Measurements from ENCODE around the gene SCYGR6.
A peak's percentile ranks its signal among the peaks of the same experiment; 100 is the strongest.

SCYGR6 gene

GRCh38 chr2:227724394-227725039, at the start of gene SCYGR6:
Gene SCYGR6, minus strand, starts transcription at chr2:227724757. Its CDS starts 0 bp downstream, at chr2:227724757.
- no peaks in the 10 kb centered on the region for H3K4me1 ChIP-seq (ENCODE audit: insufficient read depth, low read length, severe bottlenecking)
- H3K4me2 ChIP-seq (ENCODE audit: low read length) = no peak within 1 kb of the TSS
- H3K4me3 ChIP-seq (ENCODE audit: low read depth, low read length, poor library complexity, severe bottlenecking) = no peak within 1 kb of the TSS
- no peaks in the 10 kb centered on the region for H3F3A ChIP-seq (ENCODE audit: insufficient read depth, low read length)
- H3K79me2 ChIP-seq (ENCODE audit: insufficient read depth, low read length) = no peaks in the 10 kb centered on the region
- no peak within 1 kb of the TSS for H3K27ac ChIP-seq (ENCODE audit: low read depth, low read length, poor library complexity, severe bottlenecking)
- TF ChIP-seq CTCF (IDR thresholded peaks at IDR 0.05; ENCODE audit: low read length) = no peak
- TF ChIP-seq EZH2 (IDR thresholded peaks at IDR 0.05; ENCODE audit: borderline replicate concordance, low read length) = no peak
- no peak within 1 kb of the TSS for H3K9ac ChIP-seq (ENCODE audit: low read length)
- no peaks in the 10 kb centered on the region for H3K9me3 ChIP-seq (ENCODE audit: low read length)
- H3K27me3 ChIP-seq (ENCODE audit: insufficient read depth, low read length) = no peaks in the 10 kb centered on the region
- no peaks in the 10 kb centered on the region for H4K20me1 ChIP-seq (ENCODE audit: insufficient read depth, low read length)
- H2AFZ ChIP-seq (ENCODE audit: low read length) = no peak within 1 kb of the TSS
- no peaks in the 10 kb centered on the region for H3K36me3 ChIP-seq (ENCODE audit: insufficient read depth, low read length)
- no peaks in the 10 kb centered on the region for H3K9me2 ChIP-seq (ENCODE audit: low read depth, low read length)

- no peaks in the 10 kb centered on the region for H3K9me3 ChIP-seq (ENCODE audit: low read length)
- H2AFZ ChIP-seq (ENCODE audit: low read length) = no peak overlapping the region
- no peaks in the 10 kb centered on the region for H3K4me1 ChIP-seq (ENCODE audit: insufficient read depth, low read length, severe bottlenecking)
- H3K9me2 ChIP-seq (ENCODE audit: low read depth, low read length) = no peaks in the 10 kb centered on the region
- no peaks in the 10 kb centered on the region for H3K36me3 ChIP-seq (ENCODE audit: insufficient read depth, low read length)
- TF ChIP-seq EZH2 (IDR thresholded peaks at IDR 0.05; ENCODE audit: borderline replicate concordance, low read length) (no peak), CTCF (IDR thresholded peaks at IDR 0.05; ENCODE audit: low read length) (peak; percentile 51; the same call in 1 of the 2 replicates)
- no peaks in the 10 kb centered on the region for H3F3A ChIP-seq (ENCODE audit: insufficient read depth, low read length)
- no peak overlapping the region for H3K4me2 ChIP-seq (ENCODE audit: low read length)
- H3K27ac ChIP-seq (ENCODE audit: low read depth, low read length, poor library complexity, severe bottlenecking) = no peak overlapping the region
- no peaks in the 10 kb centered on the region for H4K20me1 ChIP-seq (ENCODE audit: insufficient read depth, low read length)
- no peak overlapping the region for H3K4me3 ChIP-seq (ENCODE audit: low read depth, low read length, poor library complexity, severe bottlenecking)
- no peak overlapping the region for H3K9ac ChIP-seq (ENCODE audit: low read length)
- no peaks in the 10 kb centered on the region for H3K79me2 ChIP-seq (ENCODE audit: insufficient read depth, low read length)
- H3K27me3 ChIP-seq (ENCODE audit: insufficient read depth, low read length) = no peaks in the 10 kb centered on the region
These were observed 49.6 kb upstream of the SCYGR6 start for GRCh38 chr2:227774011-227774624.

GRCh38 chr2:227772932-227773331, 48.4 kb upstream of the SCYGR6 start:
- H3K9me2 ChIP-seq (ENCODE audit: low read depth, low read length) = no peaks in the 10 kb centered on the region
- no peak overlapping the region for H3K4me2 ChIP-seq (ENCODE audit: low read length)
- H3K27me3 ChIP-seq (ENCODE audit: insufficient read depth, low read length) = no peaks in the 10 kb centered on the region
- H3K9me3 ChIP-seq (ENCODE audit: low read length) = no peaks in the 10 kb centered on the region
- no peaks in the 10 kb centered on the region for H3F3A ChIP-seq (ENCODE audit: insufficient read depth, low read length)
- H3K4me3 ChIP-seq (ENCODE audit: low read depth, low read length, poor library complexity, severe bottlenecking) = no peak overlapping the region
- H3K4me1 ChIP-seq (ENCODE audit: insufficient read depth, low read length, severe bottlenecking) = no peaks in the 10 kb centered on the region
- no peaks in the 10 kb centered on the region for H3K79me2 ChIP-seq (ENCODE audit: insufficient read depth, low read length)
- no peak overlapping the region for H3K27ac ChIP-seq (ENCODE audit: low read depth, low read length, poor library complexity, severe bottlenecking)
- H2AFZ ChIP-seq (ENCODE audit: low read length) = no peak overlapping the region
- H3K9ac ChIP-seq (ENCODE audit: low read length) = no peak overlapping the region
- H4K20me1 ChIP-seq (ENCODE audit: insufficient read depth, low read length) = no peaks in the 10 kb centered on the region
- no peaks in the 10 kb centered on the region for H3K36me3 ChIP-seq (ENCODE audit: insufficient read depth, low read length)
- TF ChIP-seq EZH2 (IDR thresholded peaks at IDR 0.05; ENCODE audit: borderline replicate concordance, low read length) = no peak
- no peak for TF ChIP-seq CTCF (IDR thresholded peaks at IDR 0.05; ENCODE audit: low read length)

Measured in OCI-LY1 (cell line).